IMR-90 (cell line): ENCODE data around the gene CYP3A4. TPM values are rescaled to one million over a fixed set of nuclear protein-coding genes. Genes with fewer than 3 reads are reported as not detected.

Source experiments
- ATAC-seq: fragments of 200-7000 bp; cut with Tn5 transposase; 2 replicates; pipeline ENCODE4 v1.9.1; 2020; ENCODE audit warnings: low read depth, mild to moderate bottlenecking, moderate library complexity
- BruUV-seq: library from RNA; stranded (reverse); fragments of 400-500 nt; replicated peaks from 2 replicates; lab custom pipeline; 2021; lab: Mats Ljungman, UMichigan
- CTCF ChIA-PET: fragments of 300-600 bp; formaldehyde crosslinking; extraction: SDS; loops from one replicate; lab custom pipeline; 2021; ENCODE audit warnings: antibody characterized with exemption; lab: Yijun Ruan, JAX
- POLR2A ChIA-PET: fragments of 300-600 bp; sonication (Branson Sonifier 250); formaldehyde crosslinking; loops from one replicate; lab custom pipeline; 2022; ENCODE audit warnings: antibody characterized with exemption; ENCODE audit not compliant: unreplicated experiment; lab: Charles Lee
- DNase-seq: peaks from one replicate; pipeline ENCODE4 v3.0.0; 2013
- H2AFZ ChIP-seq: replicated peaks from 2 replicates; pipeline ENCODE3; 2013; ENCODE audit warnings: low read length, mild to moderate bottlenecking; ENCODE audit not compliant: poor library complexity
- H2AK5ac ChIP-seq: 2 replicates; pipeline ENCODE4 v1.6.1; 2013; ENCODE audit warnings: low read depth, low read length, inconsistent platforms
- H2AK9ac ChIP-seq: replicated peaks from 2 replicates; pipeline ENCODE3; 2013; ENCODE audit warnings: mild to moderate bottlenecking, low read depth, low read length, moderate library complexity; ENCODE audit not compliant: poor library complexity
- H2BK120ac ChIP-seq: 2 replicates; pipeline ENCODE4 v1.6.1; 2013; ENCODE audit warnings: low read depth, low read length, inconsistent platforms
- H2BK15ac ChIP-seq: 3 replicates; pipeline ENCODE4 v1.6.1; 2013; ENCODE audit warnings: low read depth, low read length, inconsistent platforms
- H2BK20ac ChIP-seq: 2 replicates; pipeline ENCODE4 v1.6.1; 2013; ENCODE audit warnings: low read depth, mild to moderate bottlenecking, inconsistent platforms, low read length, moderate library complexity
- H2BK5ac ChIP-seq: 2 replicates; pipeline ENCODE4 v1.6.1; 2013; ENCODE audit warnings: mild to moderate bottlenecking, low read depth, low read length, inconsistent platforms; ENCODE audit not compliant: poor library complexity, severe bottlenecking
- H3K14ac ChIP-seq: replicated peaks from 2 replicates; pipeline ENCODE4 v1.6.1; 2013; ENCODE audit warnings: low read depth, low read length, inconsistent platforms
- H3K18ac ChIP-seq: 2 replicates; pipeline ENCODE4 v1.6.1; 2013; ENCODE audit warnings: low read depth, low read length, control low read depth
- H3K23ac ChIP-seq: 2 replicates; pipeline ENCODE4 v1.6.1; 2013; ENCODE audit warnings: low read depth, low read length, inconsistent platforms
- H3K27ac ChIP-seq: 2 replicates; pipeline ENCODE4 v1.5.1; 2013; ENCODE audit warnings: mild to moderate bottlenecking, control low read depth, low read length; ENCODE audit not compliant: insufficient read depth
- H3K27me3 ChIP-seq: 2 replicates; pipeline ENCODE4 v1.6.1; 2013; ENCODE audit warnings: low read length; ENCODE audit not compliant: control insufficient read depth, insufficient read depth
- H3K36me3 ChIP-seq: 2 replicates; pipeline ENCODE4 v1.6.1; 2013; ENCODE audit warnings: low read length, mixed read lengths; ENCODE audit not compliant: control insufficient read depth, insufficient read depth
- H3K4ac ChIP-seq: 2 replicates; pipeline ENCODE4 v1.6.1; 2013; ENCODE audit warnings: low read depth, low read length, inconsistent platforms
- H3K4me1 ChIP-seq: 2 replicates; pipeline ENCODE4 v1.6.1; 2013; ENCODE audit warnings: low read length, mixed read lengths; ENCODE audit not compliant: control insufficient read depth, insufficient read depth
- H3K4me2 ChIP-seq: 2 replicates; pipeline ENCODE4 v1.6.1; 2013; ENCODE audit warnings: low read depth, mild to moderate bottlenecking, control low read depth, low read length, moderate library complexity
- H3K4me3 ChIP-seq: 2 replicates; pipeline ENCODE4 v1.5.1; 2013; ENCODE audit warnings: low read depth, mild to moderate bottlenecking, control low read depth, low read length, moderate library complexity; ENCODE audit not compliant: insufficient read depth
- H3K56ac ChIP-seq: 2 replicates; pipeline ENCODE4 v1.6.1; 2013; ENCODE audit warnings: low read length, inconsistent platforms; ENCODE audit not compliant: insufficient read depth; ENCODE audit errors: extremely low read depth
- H3K79me1 ChIP-seq, 2 experiments: 2 replicates each; pipeline ENCODE4 v1.6.1; 2013; ENCODE audit warnings: low read length in 2 of 2, inconsistent platforms in 1 of 2, low read depth in 1 of 2
- H3K9ac ChIP-seq: 2 replicates; pipeline ENCODE4 v1.6.1; 2013; ENCODE audit warnings: low read depth, low read length, control low read depth
- H3K9me1 ChIP-seq: 2 replicates; pipeline ENCODE4 v1.6.1; 2013; ENCODE audit warnings: low read length, inconsistent platforms; ENCODE audit not compliant: insufficient read depth
- H3K9me3 ChIP-seq: 2 replicates; pipeline ENCODE4 v1.6.1; 2013; ENCODE audit warnings: low read length; ENCODE audit not compliant: control insufficient read depth, insufficient read depth
- H4K20me1 ChIP-seq: 2 replicates; pipeline ENCODE4 v1.6.1; 2013; ENCODE audit warnings: low read length, inconsistent platforms; ENCODE audit not compliant: insufficient read depth
- H4K5ac ChIP-seq: 2 replicates; pipeline ENCODE4 v1.6.1; 2013; ENCODE audit warnings: mild to moderate bottlenecking, low read depth, low read length, control low read depth
- H4K8ac ChIP-seq, 2 experiments: 2 replicates each; pipeline ENCODE4 v1.6.1; 2013; ENCODE audit warnings: low read depth in 2 of 2, low read length in 2 of 2, control low read depth in 1 of 2, inconsistent platforms in 1 of 2
- H4K91ac ChIP-seq: 2 replicates; pipeline ENCODE4 v1.6.1; 2013; ENCODE audit warnings: low read depth, low read length, inconsistent platforms; ENCODE audit not compliant: insufficient read depth
- BHLHE40 ChIP-seq: fragments of 150-350 bp; IDR thresholded peaks from 2 replicates; pipeline ENCODE4 v1.6.1; 2016; ENCODE audit warnings: mild to moderate bottlenecking, low read depth, low read length
- CEBPB ChIP-seq: IDR thresholded peaks from 2 replicates; pipeline ENCODE4 v1.6.1; 2012; ENCODE audit warnings: low read depth, low read length, improper control_type of control experiment
- CHD1 ChIP-seq: IDR thresholded peaks from 2 replicates; pipeline ENCODE4 v1.6.1; 2012; ENCODE audit warnings: low read depth, low read length, improper control_type of control experiment
- ELK1 ChIP-seq: fragments of 150-350 bp; IDR thresholded peaks from 2 replicates; pipeline ENCODE4 v1.6.1; 2016; ENCODE audit warnings: low read depth, mild to moderate bottlenecking, low read length, moderate library complexity, borderline replicate concordance
- MXI1 ChIP-seq: IDR thresholded peaks from 2 replicates; pipeline ENCODE4 v1.6.1; 2012; ENCODE audit warnings: low read depth, mild to moderate bottlenecking, low read length, moderate library complexity, borderline replicate concordance
- NFE2L2 ChIP-seq: fragments of 150-350 bp; IDR thresholded peaks from 2 replicates; pipeline ENCODE4 v1.6.1; 2016; ENCODE audit warnings: low read depth, mild to moderate bottlenecking, low read length
- POLR2A ChIP-seq: IDR thresholded peaks from 2 replicates; pipeline ENCODE4 v1.6.1; 2012; ENCODE audit warnings: mild to moderate bottlenecking, low read depth, low read length
- RFX5 ChIP-seq: IDR thresholded peaks from 2 replicates; pipeline ENCODE4 v1.8.0; 2012; ENCODE audit warnings: low read depth, mild to moderate bottlenecking, low read length, moderate library complexity
- SMC3 ChIP-seq: fragments of 150-350 bp; IDR thresholded peaks from 2 replicates; pipeline ENCODE4 v1.6.1; 2016; ENCODE audit warnings: low read depth, mild to moderate bottlenecking, antibody characterized with exemption, low read length, moderate library complexity
- USF2 ChIP-seq: fragments of 150-350 bp; IDR thresholded peaks from 2 replicates; pipeline ENCODE4 v1.6.1; 2017; ENCODE audit warnings: mild to moderate bottlenecking, antibody characterized with exemption, low read length, low read depth
- WGBS, 2 experiments: methylation state at CpG; one replicate each; pipeline versions ENCODE4 v1.1.5 to v1.1.7; 2013; ENCODE audit warnings: missing lambda C conversion rate in 2 of 2; ENCODE audit not compliant: insufficient read length in 1 of 2; ENCODE audit errors: extremely low coverage in 2 of 2; 5-methylcytosine and 5-hydroxymethylcytosine counted together
- dilution Hi-C: fragments of 300-500 bp; cut with HindIII; formaldehyde crosslinking; loops from one replicate; pipeline ENCODE4 v1.14.3; 2018; ENCODE audit warnings: low sequenced_read_pairs; ENCODE audit not compliant: unreplicated experiment
- in situ Hi-C: fragments of 300-500 bp; cut with MboI; formaldehyde crosslinking; loops from 3 replicates; pipeline ENCODE4 v1.14.3; 2019; ENCODE audit warnings: low sequenced_read_pairs, inconsistent platforms, mixed read lengths
- intact Hi-C: fragments of 100-400 bp; cut with micrococcal nuclease; formaldehyde crosslinking; loops from 2 replicates; pipeline ENCODE4 v1.10.0; 2022
- polyA plus RNA-seq, 3 experiments: library from polyadenylated mRNA; depleted of rRNA; stranded (reverse); fragments of >200 nt; gene quantifications; 2 replicates each; pipeline ENCODE4 v1.2.3, GENCODE V29; 2012; ENCODE audit warnings: low replicate concordance in 1 of 3
- total RNA-seq: library from RNA; depleted of rRNA; stranded (reverse); fragments of >200 nt; gene quantifications from 2 replicates; pipeline ENCODE4 v1.2.3, GENCODE V29; 2012
- TF ChIP-seq, protein P1 (sequence below): conservative IDR thresholded peaks from 2 replicates; pipeline ENCODE4 v1.5.1; 2012; ENCODE audit warnings: mild to moderate bottlenecking, low read depth, low read length, improper control_type of control experiment

The CYP3A4 gene
- total and polyA plus RNA-seq, 2 of the 4 experiments (the other 2 are of a cell fraction) = not detected

DNA sequence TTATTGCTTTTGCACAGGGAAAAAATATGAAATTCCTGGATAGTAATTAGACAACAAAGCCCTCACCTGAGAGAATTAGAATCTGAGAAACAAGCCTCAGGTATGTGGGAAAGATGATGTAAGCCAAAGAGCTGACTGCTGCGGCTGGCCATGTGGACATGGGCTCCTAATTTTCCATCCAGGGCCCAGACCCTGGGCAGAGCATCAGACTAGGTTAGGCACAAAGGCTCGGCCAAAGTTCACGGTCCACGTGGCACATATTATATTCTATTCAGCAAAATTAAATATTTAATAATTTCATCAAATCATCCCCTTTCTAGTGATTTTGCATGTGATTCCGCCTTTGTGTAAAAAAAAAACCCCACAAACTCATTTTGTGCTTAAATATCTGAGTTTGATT lies 5.1 kb downstream of the CYP3A4 start:
- Histone ChIP-seq H2AFZ (no peak overlapping the region), H3K14ac (no peak overlapping the region), H3K27ac (no peak overlapping the region), H3K4me1 (no peaks in the 10 kb centered on the region), H4K5ac (no peak overlapping the region), H4K8ac (no peak overlapping the region), H2BK120ac (no peak overlapping the region), H3K36me3 (no peaks in the 10 kb centered on the region), H3K4me2 (no peak overlapping the region), H2AK5ac (no peak overlapping the region), H3K18ac (no peak overlapping the region), H2BK20ac (no peak overlapping the region), H3K79me1 (no peaks in the 10 kb centered on the region), H3K9me3 (no peaks in the 10 kb centered on the region), H4K91ac (no peak overlapping the region), H4K20me1 (no peaks in the 10 kb centered on the region), H3K9ac (no peak overlapping the region), H3K56ac (no peak overlapping the region), H3K4me3 (no peak overlapping the region), H2BK5ac (no peak overlapping the region), H3K27me3 (peaks cover 1% of the 10 kb centered on the region), H3K4ac (no peak overlapping the region), H3K23ac (no peak overlapping the region), H3K9me1 (no peaks in the 10 kb centered on the region), H2BK15ac (no peak overlapping the region), H2AK9ac (no peak overlapping the region)
- dilution Hi-C loops (no loop called here), in situ Hi-C loops (no loop called here), intact Hi-C loops (no loop called here)
- ChIA-PET POLR2A (no interaction called here), CTCF (no interaction called here)
- no peak for TF ChIP-seq USF2
- TF ChIP-seq MXI1 = no peak
- TF ChIP-seq RFX5 = no peak
- no peak for TF ChIP-seq CEBPB
- no peak for TF ChIP-seq NFE2L2
- TF ChIP-seq, protein P1, sequence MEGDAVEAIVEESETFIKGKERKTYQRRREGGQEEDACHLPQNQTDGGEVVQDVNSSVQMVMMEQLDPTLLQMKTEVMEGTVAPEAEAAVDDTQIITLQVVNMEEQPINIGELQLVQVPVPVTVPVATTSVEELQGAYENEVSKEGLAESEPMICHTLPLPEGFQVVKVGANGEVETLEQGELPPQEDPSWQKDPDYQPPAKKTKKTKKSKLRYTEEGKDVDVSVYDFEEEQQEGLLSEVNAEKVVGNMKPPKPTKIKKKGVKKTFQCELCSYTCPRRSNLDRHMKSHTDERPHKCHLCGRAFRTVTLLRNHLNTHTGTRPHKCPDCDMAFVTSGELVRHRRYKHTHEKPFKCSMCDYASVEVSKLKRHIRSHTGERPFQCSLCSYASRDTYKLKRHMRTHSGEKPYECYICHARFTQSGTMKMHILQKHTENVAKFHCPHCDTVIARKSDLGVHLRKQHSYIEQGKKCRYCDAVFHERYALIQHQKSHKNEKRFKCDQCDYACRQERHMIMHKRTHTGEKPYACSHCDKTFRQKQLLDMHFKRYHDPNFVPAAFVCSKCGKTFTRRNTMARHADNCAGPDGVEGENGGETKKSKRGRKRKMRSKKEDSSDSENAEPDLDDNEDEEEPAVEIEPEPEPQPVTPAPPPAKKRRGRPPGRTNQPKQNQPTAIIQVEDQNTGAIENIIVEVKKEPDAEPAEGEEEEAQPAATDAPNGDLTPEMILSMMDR = no peak
- no peak for TF ChIP-seq SMC3
- TF ChIP-seq POLR2A = no peak
- TF ChIP-seq BHLHE40 = no peak
- no peak for TF ChIP-seq ELK1
- no peak for TF ChIP-seq CHD1
- DNase-seq (no peak), ATAC-seq (no peak)
- BruUV-seq = no TSS peak
- WGBS, 2 experiments = no CpG with 5 or more reads among the region's 5 CpGs
